Mesodermal cell (in vitro differentiated cells): ENCODE results near the gene LRBA.

Source experiments
- H3K27ac ChIP-seq: 2 replicates; pipeline ENCODE4 v1.7.0; 2013; ENCODE audit warnings: mild to moderate bottlenecking, low read depth, low read length, moderate library complexity; ENCODE audit not compliant: severe bottlenecking
- H3K36me3 ChIP-seq: 2 replicates; pipeline ENCODE4 v1.7.1; 2013; ENCODE audit warnings: mild to moderate bottlenecking, low read length, moderate library complexity; ENCODE audit not compliant: control insufficient read depth, insufficient read depth
- H3K4me1 ChIP-seq: one replicate; pipeline ENCODE4 v1.7.1; 2013; ENCODE audit warnings: mild to moderate bottlenecking, low read length; ENCODE audit not compliant: insufficient read depth, control insufficient read depth, poor library complexity, severe bottlenecking
- H3K4me3 ChIP-seq: 2 replicates; pipeline ENCODE4 v1.7.0; 2013; ENCODE audit warnings: low read length, control low read depth, mild to moderate bottlenecking; ENCODE audit not compliant: insufficient read depth, poor library complexity, severe bottlenecking; ENCODE audit errors: extremely low read depth
- H3K9me3 ChIP-seq: 2 replicates; pipeline ENCODE4 v1.7.1; 2013; ENCODE audit warnings: mild to moderate bottlenecking, low read length, moderate library complexity; ENCODE audit not compliant: control insufficient read depth
- WGBS, 2 experiments: methylation state at CpG; one replicate each; pipeline ENCODE4 v1.1.5; 2013; ENCODE audit warnings: missing lambda C conversion rate in 2 of 2; ENCODE audit not compliant: insufficient coverage in 2 of 2; 5-methylcytosine and 5-hydroxymethylcytosine counted together

The LRBA gene

DNA sequence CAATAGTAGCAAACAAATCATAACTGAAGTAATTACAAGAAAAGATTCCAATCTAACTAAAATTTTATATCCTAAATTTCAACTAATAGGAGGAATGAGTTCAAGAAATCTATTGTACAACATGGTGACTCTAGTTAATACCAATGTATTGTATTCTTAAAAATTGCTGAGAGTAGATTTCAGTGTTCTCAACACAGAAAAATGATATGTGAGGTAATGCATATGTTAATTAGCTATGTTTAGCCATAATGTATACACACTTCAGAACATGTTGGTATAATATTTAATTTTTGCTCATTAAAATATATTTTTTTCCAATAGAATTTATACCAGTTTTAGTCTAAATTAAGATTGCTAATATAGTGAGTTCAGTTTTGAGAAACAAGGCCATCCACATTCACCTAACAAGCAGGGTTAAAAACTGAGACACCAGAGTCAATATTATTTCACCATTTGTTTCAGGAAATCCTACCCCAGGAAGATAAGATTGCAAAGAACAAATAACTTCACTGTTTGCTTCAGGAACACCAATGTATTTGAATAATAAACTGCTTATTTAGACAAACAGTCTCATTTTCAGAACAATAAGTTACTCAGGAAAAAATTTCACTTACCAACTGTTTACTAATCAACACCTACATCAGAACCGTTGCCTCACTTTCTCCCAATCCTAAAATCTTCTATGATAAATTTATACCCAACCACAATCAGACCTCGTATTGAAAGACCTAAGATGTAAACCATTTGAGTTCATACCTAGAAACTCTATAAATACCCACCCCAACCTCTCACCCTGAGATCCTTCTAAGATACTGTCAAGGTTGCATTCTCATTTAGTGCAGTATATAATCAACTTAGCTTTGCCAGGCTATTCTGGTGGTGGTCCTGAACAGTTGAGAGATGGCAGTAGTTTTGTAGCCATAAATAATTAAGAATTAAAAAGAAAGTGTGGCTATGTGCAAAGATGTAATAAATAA, 300.3 kb downstream of the LRBA start:
- no peaks in the 10 kb centered on the region for H3K36me3 ChIP-seq
- 80 to 100% methylated on average over 1 to 2 of the region's 2 CpGs for WGBS, 2 experiments
- no peak overlapping the region for H3K27ac ChIP-seq
- no peaks in the 10 kb centered on the region for H3K4me1 ChIP-seq
- no peak overlapping the region for H3K4me3 ChIP-seq
- no peaks in the 10 kb centered on the region for H3K9me3 ChIP-seq

- no CpG with 5 or more reads among the region's 2 CpGs for WGBS, 2 experiments
- Histone ChIP-seq H3K4me1 (no peaks in the 10 kb centered on the region), H3K27ac (no peak overlapping the region), H3K36me3 (no peaks in the 10 kb centered on the region), H3K4me3 (no peak overlapping the region), H3K9me3 (no peaks in the 10 kb centered on the region)
Observed at GRCh38 chr4:150713251-150713650, 301.8 kb downstream of the LRBA start.

DNA sequence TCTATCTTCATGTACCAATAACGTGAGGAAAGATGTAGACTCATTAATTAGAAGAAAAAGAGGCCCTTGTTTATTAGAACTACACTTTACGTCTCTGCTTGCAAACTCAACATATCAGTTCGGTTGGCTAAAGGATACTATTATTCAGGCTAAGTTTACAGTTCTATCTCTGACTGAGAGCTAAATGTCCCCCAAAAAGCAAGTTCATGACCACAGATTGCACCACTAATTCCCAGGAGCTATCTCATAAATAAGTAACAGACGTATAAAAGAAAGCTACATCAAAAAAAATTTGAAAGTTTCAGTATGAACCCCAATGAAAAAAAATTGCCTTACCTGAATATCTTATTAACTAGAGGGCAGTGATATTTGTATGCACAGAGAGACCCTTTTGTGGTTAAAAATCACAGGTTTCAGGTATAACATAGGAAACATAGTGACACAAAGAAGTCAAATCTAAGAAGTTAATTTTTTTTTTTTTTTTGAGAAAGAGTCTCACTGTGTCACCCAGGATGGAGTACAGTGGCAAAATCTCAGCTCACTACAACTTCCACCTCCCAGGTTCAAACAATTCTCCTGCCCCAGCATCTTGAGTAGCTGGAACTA, 304.2 kb downstream of the LRBA start:
- no peaks in the 10 kb centered on the region for H3K4me1 ChIP-seq
- H3K36me3 ChIP-seq = no peaks in the 10 kb centered on the region
- no peak overlapping the region for H3K4me3 ChIP-seq
- no peaks in the 10 kb centered on the region for H3K9me3 ChIP-seq
- 100% methylated on average over 2 of the region's 4 CpGs; no CpG with 5 or more reads in 1 of the 2 experiments for WGBS, 2 experiments
- no peak overlapping the region for H3K27ac ChIP-seq

DNA sequence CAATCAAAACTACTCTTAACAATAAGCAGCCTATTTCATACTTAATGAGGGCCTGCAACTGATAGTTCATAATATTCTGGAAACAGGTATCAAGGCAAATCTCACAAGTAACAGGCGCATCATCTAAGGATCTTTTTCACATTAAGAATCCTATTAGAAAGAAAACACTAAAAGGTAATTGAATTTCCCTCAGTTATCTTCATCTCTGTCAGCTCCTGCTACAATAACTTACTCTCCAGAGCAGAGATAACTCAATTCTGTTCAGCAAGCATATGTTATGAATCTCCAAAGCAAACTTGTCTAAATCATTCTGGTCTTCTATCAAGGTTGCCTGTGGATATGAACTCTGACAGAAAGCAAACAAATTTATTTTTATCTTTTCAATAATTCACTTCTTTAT, 307.1 kb downstream of the LRBA start:
- no peaks in the 10 kb centered on the region for H3K9me3 ChIP-seq
- H3K4me3 ChIP-seq = no peak overlapping the region
- WGBS, 2 experiments = 100% methylated on average over 1 of the region's 1 CpG; no CpG with 5 or more reads in 1 of the 2 experiments
- H3K4me1 ChIP-seq = no peaks in the 10 kb centered on the region
- no peaks in the 10 kb centered on the region for H3K36me3 ChIP-seq
- H3K27ac ChIP-seq = no peak overlapping the region

DNA sequence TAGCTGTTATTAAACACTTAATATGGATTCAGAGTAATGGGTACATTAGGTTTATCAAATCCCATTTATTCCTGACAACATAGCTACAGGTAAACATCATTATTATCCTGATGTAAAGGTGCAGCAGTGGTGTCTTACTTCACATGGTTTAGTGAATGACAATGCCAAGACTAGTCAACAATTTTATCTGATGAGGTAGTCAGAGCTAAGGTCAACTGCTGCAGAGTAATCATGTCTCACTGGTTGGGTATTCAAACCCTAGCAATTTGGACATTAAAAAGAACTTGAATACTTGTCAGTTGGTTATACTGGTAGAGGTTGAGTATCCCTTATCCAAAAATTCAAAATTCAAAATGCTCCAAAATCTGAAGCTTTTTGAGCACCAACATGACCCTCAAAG, 315.5 kb downstream of the LRBA start:
- Histone ChIP-seq H3K4me1 (no peaks in the 10 kb centered on the region), H3K27ac (no peak overlapping the region), H3K36me3 (no peaks in the 10 kb centered on the region), H3K4me3 (no peak overlapping the region), H3K9me3 (no peaks in the 10 kb centered on the region)

DNA sequence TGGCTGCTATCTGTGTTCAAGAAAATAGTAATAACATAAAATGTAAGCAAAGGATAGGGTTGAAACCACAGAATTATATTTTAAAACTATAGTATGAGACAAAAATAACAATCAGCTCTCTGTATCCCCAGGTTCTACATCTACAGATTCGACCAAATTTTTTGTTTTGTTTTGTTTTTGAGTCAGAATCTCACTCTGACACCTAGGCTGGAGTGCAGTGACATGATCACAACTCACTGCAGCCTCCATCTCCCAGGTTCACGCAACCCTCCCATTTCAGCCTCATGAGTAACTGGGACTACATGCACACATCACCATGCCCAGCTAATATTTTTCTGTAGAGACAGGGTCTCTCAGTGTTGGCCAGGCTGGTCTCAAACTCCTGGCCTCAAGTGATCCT, 319.9 kb downstream of the LRBA start:
- Histone ChIP-seq H3K36me3 (no peaks in the 10 kb centered on the region), H3K4me1 (no peaks in the 10 kb centered on the region), H3K4me3 (no peak overlapping the region), H3K27ac (no peak overlapping the region), H3K9me3 (no peaks in the 10 kb centered on the region)
- WGBS, 2 experiments = 75 to 83% methylated on average over 1 of the region's 2 CpGs

DNA sequence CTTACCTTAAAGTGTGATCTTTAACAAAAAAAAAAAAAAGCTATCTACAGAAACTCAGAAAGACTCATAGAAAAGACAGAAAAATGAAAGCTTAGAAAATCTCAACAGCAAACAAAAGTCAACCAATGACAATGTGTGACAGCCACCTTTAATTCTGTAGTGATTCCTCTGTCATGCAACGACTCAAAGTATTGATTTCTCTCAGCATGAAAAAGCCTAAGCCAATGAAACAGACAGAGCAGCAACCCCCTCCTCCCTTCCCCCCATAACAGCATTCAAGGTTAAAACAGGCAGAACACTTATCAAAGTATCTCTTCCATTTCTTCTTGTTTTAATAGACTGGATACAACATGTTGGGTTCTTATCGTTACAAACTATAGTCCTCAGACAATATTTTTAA, 320.6 kb downstream of the LRBA start:
- H3K9me3 ChIP-seq = no peaks in the 10 kb centered on the region
- WGBS, 2 experiments = 0 to 14% methylated on average over 1 of the region's 2 CpGs
- no peak overlapping the region for H3K4me3 ChIP-seq
- H3K36me3 ChIP-seq = no peaks in the 10 kb centered on the region
- H3K4me1 ChIP-seq = no peaks in the 10 kb centered on the region
- no peak overlapping the region for H3K27ac ChIP-seq

GRCh38 chr4:150683775-150684350, 331.2 kb downstream of the LRBA start:
- Histone ChIP-seq H3K4me1 (no peaks in the 10 kb centered on the region), H3K9me3 (no peaks in the 10 kb centered on the region), H3K36me3 (no peaks in the 10 kb centered on the region), H3K4me3 (no peak overlapping the region), H3K27ac (no peak overlapping the region)
- WGBS, 2 experiments = 50 to 64% methylated on average over 1 of the region's 2 CpGs

DNA sequence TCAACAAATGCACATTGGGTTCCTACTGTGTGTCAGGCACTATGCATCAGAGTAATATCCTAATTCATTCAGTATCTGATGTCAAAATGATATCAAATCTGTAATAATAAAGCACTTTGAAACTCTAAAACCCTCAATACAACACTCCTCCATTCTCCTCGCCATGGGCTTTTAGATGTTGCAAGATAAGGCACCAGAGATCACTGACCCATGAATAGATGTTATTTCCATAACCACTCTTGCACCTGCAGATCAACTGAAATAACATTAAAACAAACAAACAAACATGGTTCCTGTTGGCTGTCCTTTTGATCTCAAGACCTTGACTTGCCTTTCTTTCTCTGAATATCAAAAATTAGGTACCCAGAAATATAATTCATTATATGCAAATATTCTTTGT, 333.0 kb downstream of the LRBA start:
- 43% methylated on average over 1 of the region's 1 CpG; no CpG with 5 or more reads in 1 of the 2 experiments for WGBS, 2 experiments
- Histone ChIP-seq H3K27ac (no peak overlapping the region), H3K4me3 (no peak overlapping the region)

DNA sequence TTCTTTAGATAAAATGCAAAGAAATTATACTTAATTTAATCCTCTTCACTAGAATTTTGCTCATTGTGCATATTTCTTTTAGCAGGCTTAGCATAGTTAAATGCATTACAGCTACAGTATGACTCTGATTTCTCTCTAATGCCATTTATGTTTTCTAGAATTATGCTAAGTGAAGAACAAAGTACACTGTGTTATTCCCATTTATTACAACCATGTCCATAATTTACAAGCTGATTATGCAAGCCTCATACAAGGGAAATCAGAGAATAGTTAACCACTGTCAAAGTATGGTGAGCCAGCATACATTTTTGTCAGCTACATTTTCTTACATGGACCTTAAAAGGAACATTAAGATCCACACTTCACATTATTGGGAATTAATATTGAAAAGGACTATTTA, 334.0 kb downstream of the LRBA start:
- no peak overlapping the region for H3K27ac ChIP-seq
- no peaks in the 10 kb centered on the region for H3K9me3 ChIP-seq
- no peaks in the 10 kb centered on the region for H3K36me3 ChIP-seq
- H3K4me1 ChIP-seq = no peaks in the 10 kb centered on the region
- no peak overlapping the region for H3K4me3 ChIP-seq

More for the DNA sequence above, 333.0 kb downstream of the LRBA start:
- no peaks in the 10 kb centered on the region for H3K9me3 ChIP-seq
- no peaks in the 10 kb centered on the region for H3K36me3 ChIP-seq
- no peaks in the 10 kb centered on the region for H3K4me1 ChIP-seq

DNA sequence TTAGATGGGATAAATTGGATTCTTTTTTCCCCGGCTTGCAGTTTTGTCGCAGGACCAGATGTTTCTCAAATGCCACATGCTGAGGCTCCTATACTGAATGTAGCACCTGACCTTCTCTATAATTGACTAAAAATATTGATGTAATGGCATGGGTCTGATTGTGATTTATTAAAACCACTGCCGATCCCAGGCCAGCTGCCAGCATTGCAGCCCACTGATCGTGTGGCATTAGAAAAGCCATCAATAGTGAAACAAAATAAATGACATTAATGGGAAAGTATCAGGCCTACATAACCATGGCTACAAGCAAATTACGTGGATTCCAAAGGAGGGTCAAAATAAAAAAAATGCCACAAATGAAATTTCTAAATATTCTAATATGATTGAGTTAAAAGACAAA, 334.4 kb downstream of the LRBA start:
- Histone ChIP-seq H3K27ac (no peak overlapping the region), H3K4me3 (no peak overlapping the region), H3K36me3 (no peaks in the 10 kb centered on the region), H3K9me3 (no peaks in the 10 kb centered on the region), H3K4me1 (no peaks in the 10 kb centered on the region)
- 90% methylated on average over 2 of the region's 5 CpGs; no CpG with 5 or more reads in 1 of the 2 experiments for WGBS, 2 experiments
